Neural progenitor cell (in vitro differentiated cells): Measurements from ENCODE around the gene SDS. TPM values are rescaled to one million over a fixed set of nuclear protein-coding genes. Genes with fewer than 3 reads are reported as not detected.
A peak's percentile ranks its signal among the peaks of the same experiment; 100 is the strongest.

Experiments used
- DNase-seq: peaks from one replicate; pipeline ENCODE4 v3.0.0-alpha.2; 2016; ENCODE audit warnings: low spot score
- H2AFZ ChIP-seq: fragments of 200-600 bp; sonication (generic); replicated peaks from 2 replicates; pipeline ENCODE4 v1.6.1; 2016; ENCODE audit warnings: antibody characterized with exemption
- H3F3A ChIP-seq: fragments of 200-600 bp; sonication (generic); 2 replicates; pipeline ENCODE4 v1.6.1; 2016; ENCODE audit warnings: antibody characterized with exemption, low read depth
- H3K27ac ChIP-seq: fragments of 200-600 bp; sonication (generic); 2 replicates; pipeline ENCODE4 v1.5.1; 2016; ENCODE audit warnings: mild to moderate bottlenecking
- H3K27me3 ChIP-seq: fragments of 200-600 bp; sonication (generic); 2 replicates; pipeline ENCODE4 v1.6.1; 2016; ENCODE audit warnings: mild to moderate bottlenecking, moderate library complexity
- H3K36me3 ChIP-seq: fragments of 200-600 bp; sonication (generic); 2 replicates; pipeline ENCODE4 v1.5.1; 2016
- H3K4me1 ChIP-seq: fragments of 200-600 bp; sonication (generic); 2 replicates; pipeline ENCODE4 v1.6.1; 2016; ENCODE audit warnings: mixed run types
- H3K4me2 ChIP-seq: fragments of 200-600 bp; sonication (generic); 2 replicates; pipeline ENCODE4 v1.6.1; 2016
- H3K4me3 ChIP-seq: fragments of 200-600 bp; sonication (generic); 2 replicates; pipeline ENCODE4 v1.5.1; 2016
- H3K79me2 ChIP-seq: fragments of 200-600 bp; sonication (generic); 2 replicates; pipeline ENCODE4 v1.6.1; 2016; ENCODE audit warnings: low read depth
- H3K9ac ChIP-seq: fragments of 200-600 bp; sonication (generic); 2 replicates; pipeline ENCODE4 v1.6.1; 2016
- H3K9me3 ChIP-seq: fragments of 200-600 bp; sonication (generic); 2 replicates; pipeline ENCODE4 v1.5.1; 2016; ENCODE audit warnings: low read depth
- H4K20me1 ChIP-seq: fragments of 200-600 bp; sonication (generic); 2 replicates; pipeline ENCODE4 v1.6.1; 2016; ENCODE audit warnings: low read depth
- H3K27ac Mint-ChIP-seq: 3 replicates; pipeline ENCODE4 v1.8.0; 2021; ENCODE audit warnings: mixed read lengths
- H3K27me3 Mint-ChIP-seq: 2 replicates; pipeline ENCODE4 v1.8.0; 2022; ENCODE audit warnings: low read depth, mild to moderate bottlenecking, inconsistent platforms, moderate library complexity, mixed read lengths; ENCODE audit not compliant: insufficient read depth
- H3K36me3 Mint-ChIP-seq: 3 replicates; pipeline ENCODE4 v1.8.0; 2021; ENCODE audit warnings: mixed read lengths
- H3K4me1 Mint-ChIP-seq: 3 replicates; pipeline ENCODE4 v1.8.0; 2021; ENCODE audit warnings: mixed read lengths
- H3K4me3 Mint-ChIP-seq: 3 replicates; pipeline ENCODE4 v1.8.0; 2021; ENCODE audit warnings: mild to moderate bottlenecking, moderate library complexity, mixed read lengths
- H3K9me3 Mint-ChIP-seq: 3 replicates; pipeline ENCODE4 v1.8.0; 2020; ENCODE audit warnings: mixed read lengths
- EZH2 ChIP-seq: fragments of 200-600 bp; sonication (generic); IDR thresholded peaks from 2 replicates; pipeline ENCODE4 v1.6.1; 2017; ENCODE audit warnings: antibody characterized with exemption, mild to moderate bottlenecking, moderate library complexity
- EZH2phosphoT487 ChIP-seq: fragments of 200-600 bp; sonication (generic); IDR thresholded peaks from 2 replicates; pipeline ENCODE4 v1.6.1; 2017; ENCODE audit warnings: antibody characterized with exemption
- total RNA-seq: library from RNA; depleted of rRNA; stranded (reverse); fragments of >200 nt; gene quantifications from 2 replicates; pipeline ENCODE4 v1.2.3, GENCODE V29; 2015; ENCODE audit warnings: low replicate concordance
- TF ChIP-seq, protein P1 (sequence below): fragments of 200-600 bp; sonication (generic); IDR thresholded peaks from 2 replicates; pipeline ENCODE4 v1.5.1; 2017; ENCODE audit warnings: antibody characterized with exemption, mild to moderate bottlenecking

The SDS gene
- total RNA-seq, 1 donor from 2014 or later, result not detected

DNA sequence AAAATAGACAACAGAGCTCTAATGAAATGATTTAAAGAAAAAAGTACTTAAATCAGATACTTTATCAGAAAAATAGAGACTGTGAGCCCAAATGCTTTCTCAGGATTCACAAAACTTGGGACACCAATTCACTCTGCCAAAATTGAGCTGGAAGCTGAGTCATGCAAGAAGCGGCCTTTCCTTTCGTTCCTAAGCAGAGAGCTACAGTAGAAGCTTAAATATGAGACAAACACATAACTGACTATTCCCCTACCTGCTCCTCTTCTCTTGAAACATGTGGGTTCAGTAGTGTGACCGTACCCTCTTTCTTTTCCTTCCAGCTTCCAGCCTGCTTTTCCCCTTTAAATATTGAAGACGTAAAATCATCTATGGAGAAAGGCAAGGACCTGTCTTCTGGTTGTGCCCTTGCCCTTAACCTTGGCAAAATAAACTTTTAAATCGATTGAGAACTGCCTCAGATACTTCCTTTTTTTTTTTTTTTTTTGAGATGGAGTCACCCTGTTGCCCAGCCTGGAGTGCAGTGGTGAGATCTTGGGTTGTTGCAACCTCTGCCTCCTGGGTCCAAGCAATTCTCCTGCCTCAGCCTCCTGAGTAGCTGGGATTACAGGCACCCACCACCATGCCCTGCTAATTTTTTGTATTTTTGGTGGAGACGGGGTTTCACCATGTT, 4.4 kb upstream of the SDS start:
- no peak overlapping the region for H3K4me3 Mint-ChIP-seq

DNA sequence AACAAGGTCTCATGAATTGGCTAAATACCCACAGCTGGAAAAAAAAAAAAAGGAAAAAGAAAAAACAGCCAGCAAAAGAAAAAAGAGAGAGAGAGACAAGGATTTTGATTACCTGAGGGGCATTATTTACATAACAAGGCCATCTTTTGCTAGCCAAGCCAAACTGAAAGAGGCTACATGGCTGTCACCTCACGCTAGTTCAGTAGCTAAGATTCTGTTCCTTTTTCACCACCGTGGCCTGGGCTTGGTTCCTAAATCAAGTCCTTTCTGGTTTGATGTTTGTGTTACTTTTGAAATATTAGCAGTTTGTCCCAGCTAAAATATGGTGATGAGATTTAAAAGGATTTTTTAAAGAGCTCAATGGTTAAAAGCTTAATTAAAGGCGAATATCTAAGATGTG, 2.0 kb upstream of the SDS start:
- Mint-ChIP-seq H3K27me3 (peaks cover 5% of the 10 kb centered on the region), H3K4me1 (peaks cover 2% of the 10 kb centered on the region), H3K4me3 (no peak overlapping the region), H3K9me3 (no peaks in the 10 kb centered on the region), H3K27ac (no peak overlapping the region), H3K36me3 (no peaks in the 10 kb centered on the region)
- Histone ChIP-seq H3K27ac (no peak overlapping the region), H3K36me3 (no peaks in the 10 kb centered on the region), H3K27me3 (no peaks in the 10 kb centered on the region), H3K4me1 (peaks cover 4% of the 10 kb centered on the region), H3K79me2 (no peaks in the 10 kb centered on the region), H3K9me3 (no peaks in the 10 kb centered on the region), H3K9ac (no peak overlapping the region), H3K4me3 (no peak overlapping the region), H2AFZ (peak overlapping the region; percentile 51), H3F3A (peaks cover 4% of the 10 kb centered on the region), H3K4me2 (no peak overlapping the region), H4K20me1 (no peaks in the 10 kb centered on the region)
- DNase-seq, result no peak
- TF ChIP-seq, protein P1, sequence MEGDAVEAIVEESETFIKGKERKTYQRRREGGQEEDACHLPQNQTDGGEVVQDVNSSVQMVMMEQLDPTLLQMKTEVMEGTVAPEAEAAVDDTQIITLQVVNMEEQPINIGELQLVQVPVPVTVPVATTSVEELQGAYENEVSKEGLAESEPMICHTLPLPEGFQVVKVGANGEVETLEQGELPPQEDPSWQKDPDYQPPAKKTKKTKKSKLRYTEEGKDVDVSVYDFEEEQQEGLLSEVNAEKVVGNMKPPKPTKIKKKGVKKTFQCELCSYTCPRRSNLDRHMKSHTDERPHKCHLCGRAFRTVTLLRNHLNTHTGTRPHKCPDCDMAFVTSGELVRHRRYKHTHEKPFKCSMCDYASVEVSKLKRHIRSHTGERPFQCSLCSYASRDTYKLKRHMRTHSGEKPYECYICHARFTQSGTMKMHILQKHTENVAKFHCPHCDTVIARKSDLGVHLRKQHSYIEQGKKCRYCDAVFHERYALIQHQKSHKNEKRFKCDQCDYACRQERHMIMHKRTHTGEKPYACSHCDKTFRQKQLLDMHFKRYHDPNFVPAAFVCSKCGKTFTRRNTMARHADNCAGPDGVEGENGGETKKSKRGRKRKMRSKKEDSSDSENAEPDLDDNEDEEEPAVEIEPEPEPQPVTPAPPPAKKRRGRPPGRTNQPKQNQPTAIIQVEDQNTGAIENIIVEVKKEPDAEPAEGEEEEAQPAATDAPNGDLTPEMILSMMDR, result no peak
- TF ChIP-seq EZH2 (no peak), EZH2phosphoT487 (no peak)

More for the DNA sequence above, 4.4 kb upstream of the SDS start:
- H3K4me2 ChIP-seq, result no peak overlapping the region
- no peak overlapping the region for H3K27ac ChIP-seq
- no peaks in the 10 kb centered on the region for H3K36me3 Mint-ChIP-seq
- H4K20me1 ChIP-seq, result no peaks in the 10 kb centered on the region
- H3K4me3 ChIP-seq, result no peak overlapping the region
- H2AFZ ChIP-seq, result no peak overlapping the region
- no peaks in the 10 kb centered on the region for H3K4me1 ChIP-seq
- TF ChIP-seq, protein P1, result no peak
- no peaks in the 10 kb centered on the region for H3K79me2 ChIP-seq
- no peaks in the 10 kb centered on the region for H3K27me3 ChIP-seq
- H3K9me3 Mint-ChIP-seq, result no peaks in the 10 kb centered on the region
- no peak overlapping the region for H3K27ac Mint-ChIP-seq
- DNase-seq, result no peak
- H3K36me3 ChIP-seq, result no peaks in the 10 kb centered on the region
- no peaks in the 10 kb centered on the region for H3K9me3 ChIP-seq
- no peaks in the 10 kb centered on the region for H3F3A ChIP-seq
- H3K27me3 Mint-ChIP-seq, result peaks cover 16% of the 10 kb centered on the region
- peaks cover 2% of the 10 kb centered on the region for H3K4me1 Mint-ChIP-seq
- H3K9ac ChIP-seq, result no peak overlapping the region

DNA sequence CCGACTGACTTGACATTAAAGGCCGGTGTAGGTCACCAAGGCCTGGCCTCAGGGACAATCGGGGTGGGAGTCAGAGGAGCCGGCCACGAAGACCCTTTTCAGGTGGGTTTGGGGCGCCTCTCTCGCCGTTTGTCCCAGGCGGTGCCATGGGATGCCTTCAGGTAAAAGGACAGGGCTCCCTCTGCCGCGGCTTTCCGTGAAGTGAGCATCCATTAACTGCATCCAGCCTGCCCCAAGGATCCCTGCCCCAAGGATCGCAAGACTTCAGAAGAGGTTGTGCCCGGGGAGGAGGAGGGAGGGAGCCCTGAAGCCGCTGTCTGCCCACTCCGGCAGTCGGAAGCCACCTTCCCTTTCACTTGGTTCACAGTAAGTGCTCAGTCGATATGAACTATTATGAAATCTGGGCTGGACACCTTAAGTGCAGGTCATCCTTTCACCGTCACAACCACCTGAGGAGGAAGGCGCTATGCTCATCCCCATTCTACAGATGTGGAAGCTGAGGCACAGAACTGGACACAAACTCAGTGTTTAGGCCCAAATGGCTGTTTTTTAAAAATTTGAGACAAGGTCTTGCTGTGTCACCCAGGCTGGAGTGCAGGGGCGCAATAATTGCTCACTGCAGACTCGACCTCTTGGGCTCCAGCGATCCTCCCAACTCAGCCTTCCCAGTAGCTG, 964 bp downstream of the SDS start:
- Histone ChIP-seq H3K79me2 (no peaks in the 10 kb centered on the region), H4K20me1 (no peaks in the 10 kb centered on the region), H3K27me3 (no peaks in the 10 kb centered on the region), H3K4me1 (peaks cover 5% of the 10 kb centered on the region), H3K27ac (no peak overlapping the region), H3K4me3 (no peak overlapping the region), H3K9ac (no peak overlapping the region), H3K36me3 (no peaks in the 10 kb centered on the region), H3K9me3 (no peaks in the 10 kb centered on the region), H3F3A (peaks cover 4% of the 10 kb centered on the region), H3K4me2 (no peak overlapping the region), H2AFZ (no peak overlapping the region)
- Mint-ChIP-seq H3K27ac (peak overlapping the region; percentile 14), H3K9me3 (no peaks in the 10 kb centered on the region), H3K27me3 (peaks cover 7% of the 10 kb centered on the region), H3K4me1 (peaks cover 3% of the 10 kb centered on the region), H3K4me3 (no peak overlapping the region), H3K36me3 (no peaks in the 10 kb centered on the region)
- no peak for TF ChIP-seq EZH2phosphoT487
- TF ChIP-seq, protein P1, result no peak
- no peak for TF ChIP-seq EZH2
- DNase-seq, result no peak
